Activated CD8-positive, alpha-beta memory T cell treated with anti-CD3 and anti-CD28 coated beads for 1 hour (primary cell): ENCODE measurements around the gene DUOXA2.
"Not testable (repeated sequence)": the region's sequence is repeated elsewhere in the genome, so short reads cannot be mapped to it uniquely, and the experiment has no call there.

Experiments
- DNase-seq, 2 donors: peaks; one replicate each; pipeline ENCODE4 v3.0.0-alpha.2; 2020; ENCODE audit warnings: low read depth in 1 of 2; ENCODE audit errors: extremely low read depth in 1 of 2

Gene DUOXA2

DNA sequence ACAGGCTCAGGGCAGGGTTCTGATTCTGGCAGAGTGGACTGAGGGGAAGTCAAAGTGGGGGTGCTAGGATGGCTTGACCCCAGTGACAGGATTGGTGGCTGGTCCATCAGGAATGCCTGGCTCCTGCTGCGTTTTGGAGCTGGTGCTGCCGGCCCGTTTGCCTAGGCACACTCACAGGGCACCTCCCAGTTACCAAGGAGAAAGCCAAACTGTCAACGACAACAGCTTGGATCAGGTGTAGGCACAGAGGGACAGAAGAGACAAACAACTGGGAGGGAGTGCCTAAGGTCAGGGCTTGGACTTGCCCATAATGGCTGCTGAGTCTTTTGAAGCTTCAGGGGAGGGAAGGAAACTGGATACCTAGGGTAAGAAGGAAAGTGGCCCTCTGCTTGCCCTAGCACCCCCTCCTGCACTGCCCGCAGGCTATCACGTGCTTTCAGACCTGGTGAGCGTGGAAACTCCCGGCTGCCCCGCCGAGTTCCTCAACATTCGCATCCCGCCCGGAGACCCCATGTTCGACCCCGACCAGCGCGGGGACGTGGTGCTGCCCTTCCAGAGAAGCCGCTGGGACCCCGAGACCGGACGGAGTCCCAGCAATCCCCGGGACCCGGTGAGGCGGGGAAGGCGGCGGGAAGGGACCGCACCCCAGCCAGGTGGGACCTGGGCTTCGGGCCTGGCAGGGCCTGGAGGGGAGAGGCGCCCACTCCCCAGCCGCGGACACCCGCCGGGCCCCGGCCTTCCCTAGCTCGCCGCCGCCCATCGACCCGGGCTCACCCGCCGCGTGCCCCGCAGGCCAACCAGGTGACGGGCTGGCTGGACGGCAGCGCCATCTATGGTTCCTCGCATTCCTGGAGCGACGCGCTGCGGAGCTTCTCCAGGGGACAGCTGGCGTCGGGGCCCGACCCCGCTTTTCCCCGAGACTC is 20.8 kb downstream of the DUOXA2 start:
- DNase-seq: no peak

DNA sequence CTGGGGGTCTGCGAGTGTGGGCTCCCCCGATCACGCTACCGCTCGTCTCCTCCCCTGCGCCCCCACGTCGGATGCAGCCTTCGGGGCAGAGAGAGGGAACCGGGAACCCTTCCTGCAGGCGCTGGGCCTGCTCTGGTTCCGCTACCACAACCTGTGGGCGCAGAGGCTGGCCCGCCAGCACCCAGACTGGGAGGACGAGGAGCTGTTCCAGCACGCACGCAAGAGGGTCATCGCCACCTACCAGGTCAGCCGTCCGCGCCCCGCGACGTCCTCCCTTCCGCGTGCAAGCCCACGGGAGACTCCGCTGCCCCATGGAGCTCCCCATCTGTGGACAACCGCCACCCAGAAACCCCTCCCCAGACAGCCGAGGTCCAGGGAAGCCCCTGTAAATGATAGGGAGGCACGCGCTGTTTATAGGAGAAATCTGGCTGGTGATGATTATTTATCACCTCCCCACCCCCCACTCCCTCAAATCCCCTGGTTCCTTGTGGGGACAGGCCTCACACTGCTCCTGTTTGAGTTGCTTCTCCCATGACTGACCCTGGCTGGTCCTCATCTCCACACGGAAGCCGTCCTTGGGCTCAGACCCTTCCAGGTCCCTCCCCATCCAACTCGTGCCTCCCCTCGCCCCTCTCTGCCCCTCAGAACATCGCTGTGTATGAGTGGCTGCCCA is 21.7 kb downstream of the DUOXA2 start:
- not testable (repeated sequence) for DNase-seq

DNA sequence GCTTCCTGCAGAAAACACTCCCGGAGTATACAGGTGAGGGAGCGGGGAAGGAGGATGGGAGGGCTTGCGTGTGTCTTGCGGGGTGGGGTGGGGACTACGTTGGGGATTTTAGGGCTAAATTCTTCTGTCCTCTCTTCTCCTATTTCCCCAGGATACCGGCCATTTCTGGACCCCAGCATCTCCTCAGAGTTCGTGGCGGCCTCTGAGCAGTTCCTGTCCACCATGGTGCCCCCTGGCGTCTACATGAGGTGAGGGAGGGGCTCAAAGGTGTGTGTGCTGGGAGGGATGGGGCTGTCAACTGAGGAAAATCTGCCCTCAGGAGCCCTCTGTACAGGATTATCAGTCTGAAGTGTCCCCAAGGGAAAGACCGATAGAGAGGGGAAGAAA is 22.2 kb downstream of the DUOXA2 start:
- no peak for DNase-seq

DNA sequence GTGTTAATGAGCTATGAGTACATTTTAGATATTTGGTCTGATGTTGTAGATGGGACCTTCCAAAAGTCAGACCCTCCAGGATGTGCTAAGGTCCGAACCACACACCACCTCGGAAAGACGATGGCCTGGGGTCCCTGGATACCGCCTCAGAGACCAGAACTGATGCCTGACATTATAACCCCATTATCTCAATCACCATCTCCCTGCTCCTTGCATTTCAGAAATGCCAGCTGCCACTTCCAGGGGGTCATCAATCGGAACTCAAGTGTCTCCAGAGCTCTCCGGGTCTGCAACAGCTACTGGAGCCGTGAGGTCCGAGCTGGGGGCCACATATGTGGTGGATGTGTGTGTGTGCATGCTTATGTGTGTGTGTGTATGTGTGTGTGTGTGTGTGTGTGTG is 23.6 kb downstream of the DUOXA2 start:
- DNase-seq: no peak

DNA sequence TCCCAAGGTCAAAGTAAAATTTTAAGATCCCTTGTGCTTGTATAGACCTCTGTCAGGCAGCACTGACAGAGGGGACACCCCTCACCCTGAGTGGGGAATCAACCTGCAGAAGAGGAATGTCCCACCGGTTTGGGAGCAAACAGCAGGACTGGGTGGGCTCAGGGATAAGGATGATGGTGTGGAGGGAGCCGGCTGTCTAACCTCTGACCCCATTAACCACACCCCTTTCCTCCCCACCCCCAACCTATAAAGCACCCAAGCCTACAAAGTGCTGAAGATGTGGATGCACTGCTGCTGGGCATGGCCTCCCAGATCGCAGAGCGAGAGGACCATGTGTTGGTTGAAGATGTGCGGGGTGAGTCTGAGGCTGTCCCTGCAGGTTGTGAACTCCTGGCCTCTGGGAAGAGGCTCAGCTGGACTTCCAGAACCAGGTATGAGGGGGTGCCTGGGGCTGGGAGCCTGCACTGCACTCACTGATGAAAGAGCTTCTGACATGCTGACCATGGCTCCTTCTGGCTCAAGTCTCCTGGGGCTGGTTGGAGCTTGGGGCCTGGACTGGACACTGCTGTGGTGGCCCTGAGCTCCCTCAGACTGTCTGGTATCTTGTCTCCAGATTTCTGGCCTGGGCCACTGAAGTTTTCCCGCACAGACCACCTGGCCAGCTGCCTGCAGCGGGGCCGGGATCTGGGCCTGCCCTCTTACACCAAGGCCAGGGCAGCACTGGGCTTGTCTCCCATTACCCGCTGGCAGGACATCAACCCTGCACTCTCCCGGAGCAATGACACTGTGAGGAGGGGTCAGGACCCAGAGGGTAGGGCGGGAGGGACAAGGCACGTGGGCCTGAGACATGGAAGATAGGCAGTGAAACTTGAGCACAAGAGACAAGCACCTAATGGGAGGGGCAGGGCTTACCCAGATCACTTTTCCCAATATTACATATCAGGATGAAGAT is 25.0 kb downstream of the DUOXA2 start:
- no peak for DNase-seq

DNA sequence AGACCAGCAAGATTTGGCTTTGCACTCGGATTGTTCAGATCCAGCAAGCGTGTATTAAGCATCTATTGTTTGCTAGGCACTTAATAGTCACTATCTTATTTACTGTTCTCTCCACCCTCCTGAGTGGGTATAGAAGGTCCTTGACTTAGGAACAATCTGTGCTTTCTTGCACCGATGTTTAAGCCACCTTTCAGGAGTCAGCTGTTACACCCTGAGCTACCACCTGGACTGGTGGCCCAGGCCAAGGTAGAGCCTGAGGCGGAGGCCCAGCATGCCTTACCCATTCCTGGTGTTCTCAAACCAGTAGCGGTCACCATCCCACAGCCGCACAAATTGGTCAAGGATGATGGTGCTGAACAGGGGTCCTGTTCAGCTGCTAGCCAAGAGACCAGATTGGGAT is 25.6 kb downstream of the DUOXA2 start:
- DNase-seq: no peak

DNA sequence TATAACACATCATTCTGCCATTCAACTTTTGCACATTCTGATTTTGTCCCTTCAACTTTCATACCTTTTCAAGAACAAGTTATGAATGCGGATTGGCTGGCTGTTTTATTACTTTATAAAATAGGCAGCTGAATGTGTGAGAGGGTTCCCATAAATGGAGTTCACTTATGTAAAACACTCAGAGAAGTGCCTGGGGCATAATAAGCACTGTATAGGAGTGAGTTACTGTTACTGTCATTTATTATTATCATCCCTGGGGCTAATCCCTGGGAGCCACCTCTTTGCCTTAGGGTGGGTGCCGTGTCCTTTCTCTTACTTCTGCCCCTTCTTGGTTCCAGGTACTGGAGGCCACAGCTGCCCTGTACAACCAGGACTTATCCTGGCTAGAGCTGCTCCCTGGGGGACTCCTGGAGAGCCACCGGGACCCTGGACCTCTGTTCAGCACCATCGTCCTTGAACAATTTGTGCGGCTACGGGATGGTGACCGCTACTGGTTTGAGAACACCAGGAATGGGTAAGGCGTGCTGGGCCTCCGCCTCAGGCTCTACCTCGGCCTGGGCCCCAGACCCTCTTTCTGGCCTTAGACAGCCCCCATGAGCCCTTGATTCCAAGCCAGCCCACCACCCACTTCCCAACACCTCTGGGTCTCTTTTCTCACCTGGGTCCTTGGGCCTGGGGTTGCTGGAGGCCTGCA is 26.6 kb downstream of the DUOXA2 start:
- DNase-seq: no peak

DNA sequence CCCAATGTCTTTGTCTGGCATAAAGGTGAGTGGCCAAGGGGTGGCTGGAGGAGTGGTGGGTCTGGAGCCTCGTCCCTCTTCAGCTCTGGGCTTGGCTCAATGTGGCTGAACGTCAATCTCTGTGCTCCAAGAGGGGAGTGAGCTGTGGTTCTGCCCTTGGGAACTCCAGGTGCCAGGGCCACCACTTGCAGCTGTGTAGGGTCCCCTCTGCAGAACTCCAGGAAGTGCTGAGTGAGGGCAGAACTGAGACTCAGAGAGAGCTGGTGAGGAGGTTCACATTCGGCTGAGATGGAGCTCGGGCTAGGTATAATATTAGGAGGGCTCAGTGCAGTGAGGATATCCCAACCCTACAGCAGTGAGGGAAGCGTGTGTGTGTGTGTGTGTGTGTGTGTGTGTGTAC is 27.3 kb downstream of the DUOXA2 start:
- DNase-seq: no peak

DNA sequence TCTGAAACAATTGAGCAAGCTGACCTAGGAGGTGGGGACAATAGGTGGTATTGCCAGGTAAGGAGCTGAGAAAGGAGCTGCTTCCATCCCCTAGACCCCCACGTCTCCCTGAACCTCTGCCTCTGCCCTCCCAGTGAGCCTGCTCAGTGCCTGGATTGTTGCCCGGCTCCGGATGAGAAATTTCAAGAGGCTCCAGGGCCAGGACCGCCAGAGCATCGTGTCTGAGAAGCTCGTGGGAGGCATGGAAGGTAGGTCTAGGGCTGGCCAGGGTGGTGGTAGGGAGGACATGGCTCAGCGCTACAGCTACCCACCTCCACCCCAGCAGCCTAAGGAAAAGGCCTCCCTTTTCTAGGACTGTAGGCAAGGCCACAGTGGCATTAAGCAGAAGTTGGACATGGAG is 28.9 kb downstream of the DUOXA2 start:
- DNase-seq: no peak

DNA sequence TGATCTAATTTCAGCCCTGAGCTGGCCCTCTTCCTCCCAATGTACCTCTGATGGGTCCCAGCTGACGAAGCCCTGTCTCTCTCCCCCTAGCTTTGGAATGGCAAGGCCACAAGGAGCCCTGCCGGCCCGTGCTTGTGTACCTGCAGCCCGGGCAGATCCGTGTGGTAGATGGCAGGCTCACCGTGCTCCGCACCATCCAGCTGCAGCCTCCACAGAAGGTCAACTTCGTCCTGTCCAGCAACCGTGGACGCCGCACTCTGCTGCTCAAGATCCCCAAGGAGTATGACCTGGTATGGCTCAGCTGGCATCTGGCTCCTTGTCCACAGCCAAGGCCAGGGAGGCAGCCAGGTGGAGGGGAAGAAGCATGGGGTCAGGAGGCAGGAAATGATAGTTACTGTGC is 29.8 kb downstream of the DUOXA2 start:
- DNase-seq: no peak

DNA sequence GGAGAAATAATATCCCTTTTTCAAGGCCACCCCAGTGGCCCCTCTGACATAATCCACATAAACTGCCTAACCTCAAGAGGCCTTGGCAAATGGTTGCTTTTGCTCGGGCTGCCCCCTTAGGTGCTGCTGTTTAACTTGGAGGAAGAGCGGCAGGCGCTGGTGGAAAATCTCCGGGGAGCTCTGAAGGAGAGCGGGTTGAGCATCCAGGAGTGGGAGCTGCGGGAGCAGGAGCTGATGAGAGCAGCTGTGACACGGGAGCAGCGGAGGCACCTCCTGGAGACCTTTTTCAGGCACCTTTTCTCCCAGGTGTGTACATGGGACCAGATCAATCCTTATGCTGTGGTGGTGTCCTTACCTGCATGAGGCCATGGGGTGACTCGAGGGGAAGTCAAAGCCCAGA is 30.6 kb downstream of the DUOXA2 start:
- DNase-seq: no peak

DNA sequence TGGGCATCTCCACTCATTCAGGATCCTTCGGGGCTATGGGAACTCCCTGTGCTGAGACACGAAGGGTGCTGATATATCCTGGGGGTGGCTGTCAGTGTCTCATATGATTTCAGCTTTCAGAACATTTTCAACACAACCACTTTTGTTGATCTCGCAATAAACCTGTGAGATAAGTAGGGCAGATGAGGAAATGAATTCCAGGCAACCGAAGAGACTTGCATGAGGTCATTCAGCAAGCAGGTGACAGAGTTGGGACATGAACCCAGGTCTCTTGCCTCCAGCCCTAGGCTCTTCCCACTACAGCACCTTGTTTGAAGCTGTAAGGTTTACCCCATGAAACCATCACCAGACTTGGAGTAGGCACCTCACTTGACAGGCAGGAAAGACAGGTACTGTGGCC is 32.3 kb downstream of the DUOXA2 start:
- no peak for DNase-seq

DNA sequence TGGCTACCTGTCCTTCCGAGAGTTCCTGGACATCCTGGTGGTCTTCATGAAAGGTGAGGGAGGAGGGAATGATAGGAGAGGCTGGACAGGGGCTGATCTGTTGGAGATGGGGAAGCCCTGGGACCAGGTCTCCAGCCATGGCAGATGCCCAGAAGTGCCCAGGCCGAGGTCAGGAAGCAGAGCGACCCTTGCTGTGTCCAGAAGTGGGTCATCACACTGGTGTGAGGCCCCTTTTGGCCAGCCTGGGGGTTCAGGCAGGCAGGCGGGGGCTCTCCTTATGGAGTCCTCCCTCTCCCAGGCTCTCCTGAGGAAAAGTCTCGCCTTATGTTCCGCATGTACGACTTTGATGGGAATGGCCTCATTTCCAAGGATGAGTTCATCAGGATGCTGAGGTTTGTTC is 33.5 kb downstream of the DUOXA2 start:
- DNase-seq: no peak

DNA sequence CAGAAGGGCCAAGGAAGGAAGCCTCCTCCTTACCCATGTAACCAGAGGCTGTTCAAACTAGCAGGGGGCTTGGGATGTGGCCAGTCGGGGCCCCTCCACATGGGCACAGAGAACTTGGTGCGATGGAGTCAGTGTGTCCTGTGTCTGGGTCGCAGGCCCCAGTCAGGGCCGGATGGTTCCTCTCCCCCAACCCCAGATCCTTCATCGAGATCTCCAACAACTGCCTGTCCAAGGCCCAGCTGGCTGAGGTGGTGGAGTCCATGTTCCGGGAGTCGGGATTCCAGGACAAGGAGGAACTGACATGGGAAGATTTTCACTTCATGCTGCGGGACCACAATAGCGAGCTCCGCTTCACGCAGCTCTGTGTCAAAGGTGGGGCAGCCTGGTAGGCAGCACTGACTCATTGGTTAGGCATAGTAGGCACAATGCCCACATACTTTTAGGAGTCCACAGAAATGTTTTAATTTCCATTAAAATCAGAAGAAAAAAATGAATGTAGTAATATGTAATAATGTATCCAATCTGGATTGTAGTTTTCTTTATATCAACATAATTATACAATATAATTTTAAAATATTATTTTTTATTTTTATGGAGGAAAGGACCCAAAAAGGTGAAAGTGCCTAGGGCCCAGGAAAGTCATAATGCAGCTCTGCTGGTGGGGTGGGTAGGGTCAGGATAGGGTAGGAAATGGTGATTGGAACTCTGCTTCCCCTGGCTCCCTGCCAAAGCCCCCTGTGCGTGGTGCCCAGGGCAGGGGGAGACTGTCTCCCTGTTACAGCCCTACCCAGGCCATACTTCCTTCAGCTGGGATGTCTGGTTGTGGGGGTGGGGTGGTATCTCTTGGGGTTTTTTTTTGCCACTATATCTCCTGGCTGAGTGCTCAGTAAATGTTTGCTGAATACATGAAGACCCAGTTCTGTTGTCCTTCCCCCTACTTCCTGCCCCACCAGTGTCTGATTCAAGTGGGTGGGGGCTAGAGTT is 34.2 kb downstream of the DUOXA2 start:
- no peak for DNase-seq

DNA sequence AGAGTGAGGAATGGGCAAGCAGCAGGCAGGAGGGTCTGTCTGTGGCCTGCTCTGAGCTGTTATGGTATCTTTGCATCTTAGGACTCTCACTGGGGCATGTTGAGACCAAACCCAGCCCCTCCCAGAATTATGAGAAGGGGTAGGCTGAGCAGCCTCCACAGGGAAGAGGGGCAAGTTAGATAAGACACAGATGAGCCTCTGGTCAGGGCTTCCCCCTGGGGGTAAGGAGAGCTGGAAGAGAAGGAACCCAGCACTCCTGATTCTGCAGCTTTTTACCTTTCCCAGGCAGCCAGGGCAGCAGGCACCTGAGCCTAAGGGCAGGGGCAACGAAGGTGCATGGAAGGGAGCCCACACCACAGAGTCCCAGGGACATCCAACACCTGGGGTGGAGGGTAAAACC is 34.9 kb downstream of the DUOXA2 start:
- no peak for DNase-seq

DNA sequence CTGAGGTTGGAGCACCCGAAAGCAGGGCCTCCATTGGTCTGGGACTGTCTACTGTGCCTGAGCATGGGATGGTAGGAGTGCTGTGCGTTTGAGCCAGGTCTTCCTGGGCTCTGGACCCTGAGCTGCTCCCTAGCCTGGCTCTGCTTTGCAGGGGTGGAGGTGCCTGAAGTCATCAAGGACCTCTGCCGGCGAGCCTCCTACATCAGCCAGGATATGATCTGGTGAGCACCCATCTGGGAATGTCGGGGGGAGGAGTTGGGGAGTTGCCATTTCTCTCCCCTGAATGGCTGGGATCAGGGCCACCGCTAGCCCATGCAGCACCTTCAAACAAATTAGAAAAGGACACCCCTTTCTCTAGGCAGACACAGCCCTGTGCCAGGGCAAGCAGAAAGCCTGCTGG is 36.4 kb downstream of the DUOXA2 start:
- no peak for DNase-seq

DNA sequence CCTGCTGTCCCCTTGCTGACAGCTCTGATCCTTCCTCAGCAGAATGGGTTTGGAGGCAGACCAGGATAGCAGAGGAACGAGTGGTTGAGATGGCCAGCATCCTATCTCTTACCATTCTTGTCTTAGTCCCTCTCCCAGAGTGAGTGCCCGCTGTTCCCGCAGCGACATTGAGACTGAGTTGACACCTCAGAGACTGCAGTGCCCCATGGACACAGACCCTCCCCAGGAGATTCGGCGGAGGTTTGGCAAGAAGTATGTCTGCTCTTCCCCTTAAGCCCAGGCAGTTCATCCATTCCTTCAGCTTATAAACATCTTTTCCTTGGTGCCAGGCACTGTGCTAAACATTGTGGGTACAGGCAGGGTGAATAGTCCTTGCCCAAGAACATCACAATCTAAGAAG is 36.9 kb downstream of the DUOXA2 start:
- no peak for DNase-seq

DNA sequence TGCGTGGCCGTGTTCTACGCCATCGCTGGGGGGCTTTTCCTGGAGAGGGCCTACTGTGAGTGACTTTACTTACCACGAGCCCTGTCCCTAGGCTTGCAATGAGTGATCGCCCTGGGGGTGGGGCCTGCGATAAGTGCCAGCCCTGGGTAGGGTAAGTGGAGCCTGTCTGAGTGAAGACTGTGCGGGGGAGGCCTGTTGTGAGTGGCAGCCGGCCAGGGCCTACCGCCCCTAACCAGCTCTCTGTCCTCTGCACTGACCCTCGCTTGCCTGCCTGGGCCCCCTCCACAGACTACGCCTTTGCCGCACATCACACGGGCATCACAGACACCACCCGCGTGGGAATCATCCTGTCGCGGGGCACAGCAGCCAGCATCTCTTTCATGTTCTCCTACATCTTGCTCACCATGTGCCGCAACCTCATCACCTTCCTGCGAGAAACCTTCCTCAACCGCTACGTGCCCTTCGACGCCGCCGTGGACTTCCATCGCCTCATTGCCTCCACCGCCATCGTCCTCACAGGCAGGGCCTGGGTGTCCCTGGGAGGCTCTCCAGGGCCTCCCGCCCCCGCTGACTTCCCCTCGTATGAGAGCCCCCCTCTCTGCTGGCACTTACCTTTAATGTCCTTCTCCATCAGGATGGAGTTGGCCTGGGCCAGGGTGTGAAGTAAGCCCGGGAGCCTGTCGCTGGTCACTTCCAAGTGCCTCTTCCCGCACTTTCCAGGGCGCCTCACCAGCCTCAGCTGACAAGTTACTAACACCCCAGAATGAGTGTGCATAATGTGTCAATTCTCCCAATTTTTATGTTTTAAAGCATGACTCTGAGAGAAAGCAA is 38.1 kb downstream of the DUOXA2 start:
- DNase-seq: no peak

DNA sequence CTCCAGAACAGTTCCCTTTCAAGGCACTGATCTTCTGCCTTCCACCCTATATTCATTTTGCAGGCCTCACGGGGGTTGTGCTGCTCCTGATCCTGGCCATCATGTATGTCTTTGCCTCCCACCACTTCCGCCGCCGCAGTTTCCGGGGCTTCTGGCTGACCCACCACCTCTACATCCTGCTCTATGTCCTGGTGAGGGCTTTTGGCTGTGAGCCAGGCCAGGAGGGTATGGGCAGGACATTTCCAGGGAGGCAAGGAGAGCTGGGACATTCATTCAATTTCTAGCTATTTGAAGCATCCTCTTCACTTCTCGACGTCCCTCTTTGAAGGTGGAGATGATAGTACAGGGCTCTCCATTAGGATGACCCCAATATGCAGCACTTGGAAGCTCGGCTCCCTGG is 41.6 kb downstream of the DUOXA2 start:
- DNase-seq: no peak
